ENCODE results near the gene FGF3.

- TF ChIP-seq CTCF (IDR thresholded peaks at IDR 0.05; ENCODE audit: borderline replicate concordance, extremely low read depth, low read length, poor library complexity, severe bottlenecking): no peak
- TF ChIP-seq EZH2 (IDR thresholded peaks at IDR 0.05; ENCODE audit: borderline replicate concordance, low read depth, low read length, severe bottlenecking): no peak
Measured at GRCh38 chr11:69775163-69775755, 44.0 kb downstream of the FGF3 start, which contains the start of gene FGF4.
